ENCODE measurements around the gene SSBP3. TPM values are rescaled to one million over a fixed set of nuclear protein-coding genes. Genes with fewer than 3 reads are reported as not detected.

SSBP3 gene
- total RNA-seq, 4 donors from 2014 or later: 32.8 to 63.4 (median 47.4) TPM

GRCh38 chr1:54370287-54370989 is 35.8 kb downstream of the SSBP3 start:
- no peak overlapping the region for H3K4me3 ChIP-seq
- no peaks in the 10 kb centered on the region for H3K27me3 ChIP-seq
- no peak for DNase-seq (ENCODE audit: extremely low spot score)
- H3K4me1 ChIP-seq: peaks cover 48 to 72% (median 51%) of the 10 kb centered on the region in 4 donors
- 79% methylated on average over 12 of the region's 14 CpGs for WGBS
- peaks cover 0 to 3% (median 0%) of the 10 kb centered on the region in 4 donors for H3K36me3 ChIP-seq
- intact Hi-C loops (cut with DNase I): no loop called here
- H3K9me3 ChIP-seq: no peaks in the 10 kb centered on the region
- no peak overlapping the region for H3K27ac ChIP-seq (replicated peaks in 1 of 4)
- no peak for TF ChIP-seq POLR2AphosphoS5 (IDR thresholded peaks at IDR 0.05)
- TF ChIP-seq EP300 (IDR thresholded peaks at IDR 0.05): no peak
- TF ChIP-seq POLR2A (IDR thresholded peaks at IDR 0.05; ENCODE audit: low read depth): no peak
- no peak for TF ChIP-seq CTCF (IDR thresholded peaks at IDR 0.05)

GRCh38 chr1:54367613-54368012 is 38.6 kb downstream of the SSBP3 start:
- DNase-seq (ENCODE audit: extremely low spot score): no peak
- TF ChIP-seq POLR2AphosphoS5 (IDR thresholded peaks at IDR 0.05): no peak
- no peak for TF ChIP-seq CTCF (IDR thresholded peaks at IDR 0.05)
- no peak for TF ChIP-seq POLR2A (IDR thresholded peaks at IDR 0.05; ENCODE audit: low read depth)
- TF ChIP-seq EP300 (IDR thresholded peaks at IDR 0.05): no peak
- intact Hi-C loops (cut with DNase I): no loop called here
- Histone ChIP-seq H3K36me3 (peaks cover 0 to 3% (median 0%) of the 10 kb centered on the region in 4 donors), H3K4me1 (peaks cover 32 to 70% (median 47%) of the 10 kb centered on the region in 4 donors), H3K9me3 (no peaks in the 10 kb centered on the region), H3K4me3 (no peak overlapping the region), H3K27ac (replicated peaks in 1 of 4) (no peak overlapping the region), H3K27me3 (no peaks in the 10 kb centered on the region)
- 96% methylated on average over 2 of the region's 2 CpGs for WGBS

GRCh38 chr1:54365847-54366246 is 40.3 kb downstream of the SSBP3 start:
- Histone ChIP-seq H3K27ac (replicated peaks in 1 of 4) (no peak overlapping the region), H3K27me3 (no peaks in the 10 kb centered on the region), H3K4me3 (no peak overlapping the region), H3K9me3 (no peaks in the 10 kb centered on the region), H3K36me3 (peaks cover 0 to 3% (median 0%) of the 10 kb centered on the region in 4 donors), H3K4me1 (peaks cover 17 to 65% (median 40%) of the 10 kb centered on the region in 4 donors)
- DNase-seq (ENCODE audit: extremely low spot score): no peak
- no peak for TF ChIP-seq CTCF (IDR thresholded peaks at IDR 0.05)
- TF ChIP-seq EP300 (IDR thresholded peaks at IDR 0.05): no peak
- no peak for TF ChIP-seq POLR2A (IDR thresholded peaks at IDR 0.05; ENCODE audit: low read depth)
- no peak for TF ChIP-seq POLR2AphosphoS5 (IDR thresholded peaks at IDR 0.05)
- intact Hi-C loops (cut with DNase I): no loop called here
- WGBS: 85% methylated on average over 3 of the region's 3 CpGs

- H3K27me3 ChIP-seq: no peaks in the 10 kb centered on the region
- TF ChIP-seq POLR2A (IDR thresholded peaks at IDR 0.05; ENCODE audit: low read depth) (no peak), EP300 (IDR thresholded peaks at IDR 0.05) (no peak), POLR2AphosphoS5 (IDR thresholded peaks at IDR 0.05) (no peak), CTCF (IDR thresholded peaks at IDR 0.05) (no peak)
- no peaks in the 10 kb centered on the region for H3K9me3 ChIP-seq
- WGBS: 95% methylated on average over 7 of the region's 7 CpGs
- no peak for DNase-seq (ENCODE audit: extremely low spot score)
- H3K4me3 ChIP-seq: no peak overlapping the region
- H3K27ac ChIP-seq (replicated peaks in 1 of 4): no peak overlapping the region
- intact Hi-C loops (cut with DNase I): no loop called here
- H3K36me3 ChIP-seq: peaks cover 0 to 3% (median 0%) of the 10 kb centered on the region in 4 donors
- peaks cover 17 to 64% (median 39%) of the 10 kb centered on the region in 4 donors for H3K4me1 ChIP-seq
Measured at GRCh38 chr1:54365398-54365797, 40.8 kb downstream of the SSBP3 start.
